GM03348 (cell line): ENCODE results near the gene GJA10.

Experiments
- DNase-seq: peaks from one replicate; pipeline ENCODE4 v3.0.0; 2012; ENCODE audit warnings: low spot score

GJA10 gene

DNA sequence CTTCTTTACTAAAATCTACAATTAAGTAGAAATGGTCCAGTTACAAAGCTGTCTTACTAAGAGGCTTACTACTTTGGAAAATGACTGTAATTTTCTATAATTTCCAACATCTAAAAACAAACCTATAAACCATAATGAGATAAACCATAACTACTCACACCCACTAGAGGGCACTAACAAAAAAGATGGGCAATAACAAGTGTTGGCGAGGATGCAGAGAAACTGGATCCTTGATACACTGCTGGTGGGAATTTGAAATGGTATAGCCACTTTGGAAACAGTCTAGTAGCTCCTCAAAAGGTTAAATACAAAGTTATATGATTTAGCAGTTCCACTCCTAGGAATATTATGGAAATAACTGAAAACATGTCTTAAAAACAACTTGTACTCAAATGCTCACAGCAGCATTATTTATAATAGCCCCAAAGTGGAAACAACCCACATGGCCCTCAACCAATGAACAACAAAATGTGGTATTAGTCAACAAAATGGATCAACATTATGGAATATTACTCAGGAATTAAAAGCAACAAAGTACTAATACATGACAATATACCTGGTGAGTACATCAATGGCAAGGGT, 50.6 kb downstream of the GJA10 start:
- no peak for DNase-seq
